ENCODE measurements around the gene EFNA5. TPM values are rescaled to one million over a fixed set of nuclear protein-coding genes. Genes with fewer than 3 reads are reported as not detected.

Gene EFNA5
- total and polyA plus RNA-seq, 4 donors: 0.14 to 0.93 (median 0.54) TPM

DNA sequence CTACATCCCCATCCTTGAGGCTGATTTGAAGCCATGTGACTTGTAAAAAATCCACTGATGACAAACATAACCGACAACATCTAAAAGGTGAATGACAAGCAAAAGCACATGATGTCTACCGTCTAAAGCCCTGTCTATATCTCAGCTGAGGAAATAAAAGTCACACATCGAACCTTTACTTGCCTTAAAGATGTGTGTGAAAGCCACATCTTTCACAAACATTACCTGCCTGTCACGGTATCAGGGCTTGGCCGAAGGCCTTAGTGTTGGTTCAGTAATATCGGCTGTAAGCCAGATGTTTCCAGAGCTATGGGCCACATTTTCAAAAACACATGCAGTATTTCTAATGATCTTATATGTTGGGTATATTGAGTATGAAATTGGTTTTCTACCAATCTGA, 125.8 kb downstream of the EFNA5 start (continued):
- TF ChIP-seq, protein P1, sequence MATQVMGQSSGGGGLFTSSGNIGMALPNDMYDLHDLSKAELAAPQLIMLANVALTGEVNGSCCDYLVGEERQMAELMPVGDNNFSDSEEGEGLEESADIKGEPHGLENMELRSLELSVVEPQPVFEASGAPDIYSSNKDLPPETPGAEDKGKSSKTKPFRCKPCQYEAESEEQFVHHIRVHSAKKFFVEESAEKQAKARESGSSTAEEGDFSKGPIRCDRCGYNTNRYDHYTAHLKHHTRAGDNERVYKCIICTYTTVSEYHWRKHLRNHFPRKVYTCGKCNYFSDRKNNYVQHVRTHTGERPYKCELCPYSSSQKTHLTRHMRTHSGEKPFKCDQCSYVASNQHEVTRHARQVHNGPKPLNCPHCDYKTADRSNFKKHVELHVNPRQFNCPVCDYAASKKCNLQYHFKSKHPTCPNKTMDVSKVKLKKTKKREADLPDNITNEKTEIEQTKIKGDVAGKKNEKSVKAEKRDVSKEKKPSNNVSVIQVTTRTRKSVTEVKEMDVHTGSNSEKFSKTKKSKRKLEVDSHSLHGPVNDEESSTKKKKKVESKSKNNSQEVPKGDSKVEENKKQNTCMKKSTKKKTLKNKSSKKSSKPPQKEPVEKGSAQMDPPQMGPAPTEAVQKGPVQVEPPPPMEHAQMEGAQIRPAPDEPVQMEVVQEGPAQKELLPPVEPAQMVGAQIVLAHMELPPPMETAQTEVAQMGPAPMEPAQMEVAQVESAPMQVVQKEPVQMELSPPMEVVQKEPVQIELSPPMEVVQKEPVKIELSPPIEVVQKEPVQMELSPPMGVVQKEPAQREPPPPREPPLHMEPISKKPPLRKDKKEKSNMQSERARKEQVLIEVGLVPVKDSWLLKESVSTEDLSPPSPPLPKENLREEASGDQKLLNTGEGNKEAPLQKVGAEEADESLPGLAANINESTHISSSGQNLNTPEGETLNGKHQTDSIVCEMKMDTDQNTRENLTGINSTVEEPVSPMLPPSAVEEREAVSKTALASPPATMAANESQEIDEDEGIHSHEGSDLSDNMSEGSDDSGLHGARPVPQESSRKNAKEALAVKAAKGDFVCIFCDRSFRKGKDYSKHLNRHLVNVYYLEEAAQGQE (IDR thresholded peaks at IDR 0.05): no peak

DNA sequence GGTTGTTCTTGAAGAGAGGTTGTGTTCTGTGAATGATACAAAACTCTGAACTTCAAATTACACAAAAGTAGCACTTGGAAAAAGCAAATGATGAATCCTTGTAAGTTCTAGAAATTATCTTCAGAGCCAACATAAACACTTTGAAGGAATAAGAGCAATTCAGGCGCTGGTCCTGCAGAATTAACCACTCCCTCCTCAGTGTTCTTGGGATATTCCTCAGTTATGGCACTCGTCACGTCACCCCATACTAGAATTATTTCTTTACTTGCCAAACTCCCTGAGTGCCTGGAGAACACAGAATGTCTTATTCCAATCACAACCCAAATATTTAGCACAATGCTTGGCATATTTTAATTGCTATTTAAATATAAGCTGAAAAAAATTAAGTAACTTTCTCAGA, 126.3 kb downstream of the EFNA5 start:
- Histone ChIP-seq H3K9ac (ENCODE audit: low read depth in 1 of 2, low read length in 2 of 2) (no peak overlapping the region), H3K9me3 (ENCODE audit: control insufficient read depth in 4 of 4, low read length in 3 of 4) (no peaks in the 10 kb centered on the region), H3K36me3 (ENCODE audit: control insufficient read depth in 4 of 4, insufficient read depth in 3 of 4, low read depth in 1 of 4, low read length in 3 of 4) (no peaks in the 10 kb centered on the region), H3K27me3 (ENCODE audit: control insufficient read depth in 4 of 4, insufficient read depth in 4 of 4, low read length in 3 of 4) (no peaks in the 10 kb centered on the region), H3K27ac (ENCODE audit: low read depth in 1 of 2, low read length in 2 of 2) (no peak overlapping the region), H3K4me3 (ENCODE audit: low read depth in 1 of 3, low read length in 3 of 3) (no peak overlapping the region), H3K4me1 (ENCODE audit: control insufficient read depth in 4 of 4, insufficient read depth in 4 of 4, low read length in 3 of 4) (peaks cover 0 to 12% (median 4%) of the 10 kb centered on the region in 4 donors)
- TF ChIP-seq HNF4A (conservative IDR thresholded peaks at IDR 0.05) (no peak), NR2F2 (IDR thresholded peaks at IDR 0.05) (no peak), FOXA2 (IDR thresholded peaks at IDR 0.05) (no peak), JUND (IDR thresholded peaks at IDR 0.05) (no peak), EGR1 (IDR thresholded peaks at IDR 0.05; ENCODE audit: low read depth in 2 of 2) (no peak), RAD21 (IDR thresholded peaks at IDR 0.05) (no peak), SP1 (IDR thresholded peaks at IDR 0.05) (no peak), TAF1 (conservative IDR thresholded peaks at IDR 0.05) (no peak), FOXA1 (IDR thresholded peaks at IDR 0.05) (no peak), RXRA (IDR thresholded peaks at IDR 0.05) (no peak), HNF4G (IDR thresholded peaks at IDR 0.05) (no peak), GABPA (IDR thresholded peaks at IDR 0.05 in 1 of 2, conservative IDR thresholded peaks at IDR 0.05 in 1 of 2) (no peak), YY1 (IDR thresholded peaks at IDR 0.05) (no peak)
- TF ChIP-seq, protein P2, sequence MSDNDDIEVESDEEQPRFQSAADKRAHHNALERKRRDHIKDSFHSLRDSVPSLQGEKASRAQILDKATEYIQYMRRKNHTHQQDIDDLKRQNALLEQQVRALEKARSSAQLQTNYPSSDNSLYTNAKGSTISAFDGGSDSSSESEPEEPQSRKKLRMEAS (IDR thresholded peaks at IDR 0.05): no peak
- TF ChIP-seq, protein P1 (IDR thresholded peaks at IDR 0.05): no peak
- TF ChIP-seq, protein P3, sequence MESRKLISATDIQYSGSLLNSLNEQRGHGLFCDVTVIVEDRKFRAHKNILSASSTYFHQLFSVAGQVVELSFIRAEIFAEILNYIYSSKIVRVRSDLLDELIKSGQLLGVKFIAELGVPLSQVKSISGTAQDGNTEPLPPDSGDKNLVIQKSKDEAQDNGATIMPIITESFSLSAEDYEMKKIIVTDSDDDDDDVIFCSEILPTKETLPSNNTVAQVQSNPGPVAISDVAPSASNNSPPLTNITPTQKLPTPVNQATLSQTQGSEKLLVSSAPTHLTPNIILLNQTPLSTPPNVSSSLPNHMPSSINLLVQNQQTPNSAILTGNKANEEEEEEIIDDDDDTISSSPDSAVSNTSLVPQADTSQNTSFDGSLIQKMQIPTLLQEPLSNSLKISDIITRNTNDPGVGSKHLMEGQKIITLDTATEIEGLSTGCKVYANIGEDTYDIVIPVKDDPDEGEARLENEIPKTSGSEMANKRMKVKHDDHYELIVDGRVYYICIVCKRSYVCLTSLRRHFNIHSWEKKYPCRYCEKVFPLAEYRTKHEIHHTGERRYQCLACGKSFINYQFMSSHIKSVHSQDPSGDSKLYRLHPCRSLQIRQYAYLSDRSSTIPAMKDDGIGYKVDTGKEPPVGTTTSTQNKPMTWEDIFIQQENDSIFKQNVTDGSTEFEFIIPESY (IDR thresholded peaks at IDR 0.05): no peak
- TF ChIP-seq, protein P4, sequence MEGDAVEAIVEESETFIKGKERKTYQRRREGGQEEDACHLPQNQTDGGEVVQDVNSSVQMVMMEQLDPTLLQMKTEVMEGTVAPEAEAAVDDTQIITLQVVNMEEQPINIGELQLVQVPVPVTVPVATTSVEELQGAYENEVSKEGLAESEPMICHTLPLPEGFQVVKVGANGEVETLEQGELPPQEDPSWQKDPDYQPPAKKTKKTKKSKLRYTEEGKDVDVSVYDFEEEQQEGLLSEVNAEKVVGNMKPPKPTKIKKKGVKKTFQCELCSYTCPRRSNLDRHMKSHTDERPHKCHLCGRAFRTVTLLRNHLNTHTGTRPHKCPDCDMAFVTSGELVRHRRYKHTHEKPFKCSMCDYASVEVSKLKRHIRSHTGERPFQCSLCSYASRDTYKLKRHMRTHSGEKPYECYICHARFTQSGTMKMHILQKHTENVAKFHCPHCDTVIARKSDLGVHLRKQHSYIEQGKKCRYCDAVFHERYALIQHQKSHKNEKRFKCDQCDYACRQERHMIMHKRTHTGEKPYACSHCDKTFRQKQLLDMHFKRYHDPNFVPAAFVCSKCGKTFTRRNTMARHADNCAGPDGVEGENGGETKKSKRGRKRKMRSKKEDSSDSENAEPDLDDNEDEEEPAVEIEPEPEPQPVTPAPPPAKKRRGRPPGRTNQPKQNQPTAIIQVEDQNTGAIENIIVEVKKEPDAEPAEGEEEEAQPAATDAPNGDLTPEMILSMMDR (IDR thresholded peaks at IDR 0.05; ENCODE audit: low read depth, low read length, missing input control): no peak
- TF ChIP-seq, protein P5, sequence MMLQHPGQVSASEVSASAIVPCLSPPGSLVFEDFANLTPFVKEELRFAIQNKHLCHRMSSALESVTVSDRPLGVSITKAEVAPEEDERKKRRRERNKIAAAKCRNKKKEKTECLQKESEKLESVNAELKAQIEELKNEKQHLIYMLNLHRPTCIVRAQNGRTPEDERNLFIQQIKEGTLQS (IDR thresholded peaks at IDR 0.05): no peak
- no peak for DNase-seq (ENCODE audit: low spot score)
- WGBS: 94% methylated on average over 3 of the region's 3 CpGs

Measured in liver (tissue), 9 donors.